K562 (cell line): ENCODE measurements around the gene USP11. TPM values are rescaled to one million over a fixed set of nuclear protein-coding genes. Genes with fewer than 3 reads are reported as not detected.

Experiments used
- ARID4B ChIP-seq: sonication (generic); formaldehyde crosslinking; IDR thresholded peaks from 2 replicates; pipeline ENCODE4 v1.8.0; 2022; ENCODE audit warnings: mild to moderate bottlenecking, missing genetic modification reagents
- CXXC5 ChIP-seq: fragments of 250-450 bp; sonication (Bioruptor Pico); IDR thresholded peaks from 2 replicates; pipeline ENCODE4 v1.8.0; 2022; ENCODE audit warnings: inconsistent platforms, mild to moderate bottlenecking, moderate library complexity
- HDAC2 ChIP-seq: fragments of 450-650 bp; IDR thresholded peaks from 2 replicates; pipeline ENCODE4 v1.6.1; 2016; ENCODE audit warnings: mild to moderate bottlenecking
- ILF3 ChIP-seq: fragments of 450-650 bp; IDR thresholded peaks from 2 replicates; pipeline ENCODE4 v1.6.1; 2018; ENCODE audit warnings: antibody characterized with exemption, mild to moderate bottlenecking, moderate library complexity, borderline replicate concordance
- MYC ChIP-seq, 2 experiments: fragments of 250-450 bp in 1 of 2; sonication (Bioruptor Pico) in 1 of 2; IDR thresholded peaks; 2 replicates each; pipeline versions ENCODE4 v1.5.1 to v1.6.1; 2012 to 2021; ENCODE audit warnings: low read depth in 2 of 2, borderline replicate concordance in 1 of 2, improper control_type of control experiment in 1 of 2, low read length in 1 of 2, mild to moderate bottlenecking in 1 of 2, moderate library complexity in 1 of 2
- NBN ChIP-seq: fragments of 450-650 bp; IDR thresholded peaks from 2 replicates; pipeline ENCODE4 v1.6.1; 2016; ENCODE audit warnings: low read depth, mild to moderate bottlenecking
- NUFIP1 ChIP-seq: fragments of 450-650 bp; IDR thresholded peaks from 2 replicates; pipeline ENCODE4 v1.6.1; 2018; ENCODE audit not compliant: partially characterized antibody
- PML ChIP-seq: IDR thresholded peaks from 2 replicates; pipeline ENCODE4 v1.6.1; 2012; ENCODE audit warnings: low read length, inconsistent platforms
- RBBP5 ChIP-seq: fragments of 200-600 bp; sonication (generic); IDR thresholded peaks from 2 replicates; pipeline ENCODE4 v1.6.1; 2012; ENCODE audit warnings: borderline replicate concordance, mild to moderate bottlenecking, low read length, control low read depth, inconsistent platforms; ENCODE audit not compliant: insufficient read depth, poor library complexity, severe bottlenecking
- RBM25 ChIP-seq: fragments of 200-400 bp; formaldehyde crosslinking; IDR thresholded peaks from 2 replicates; pipeline ENCODE4 v1.6.1; 2018; ENCODE audit warnings: low read length, low read depth, moderate library complexity; ENCODE audit not compliant: severe bottlenecking
- SIX5 ChIP-seq, 2 experiments: IDR thresholded peaks; 2 replicates each; pipeline ENCODE4 v1.6.1; 2011; ENCODE audit warnings: low read length in 2 of 2, borderline replicate concordance in 1 of 2, low read depth in 1 of 2, mild to moderate bottlenecking in 1 of 2, moderate library complexity in 1 of 2; ENCODE audit not compliant: insufficient read depth in 1 of 2
- TEAD1 ChIP-seq, 2 experiments: fragments of 450-650 bp in 1 of 2; sonication (generic) in 1 of 2; formaldehyde crosslinking; IDR thresholded peaks; 2 replicates each; pipeline versions ENCODE4 v1.4.0 to v1.8.0; 2020 to 2022; ENCODE audit warnings: mild to moderate bottlenecking in 2 of 2, missing genetic modification reagents in 1 of 2
- TEAD2 ChIP-seq: fragments of 450-650 bp; IDR thresholded peaks from 2 replicates; pipeline ENCODE4 v1.6.1; 2016; ENCODE audit warnings: missing genetic modification characterization, control low read depth, missing compliant biosample characterization
- TRIM24 ChIP-seq, 2 experiments: fragments of 450-650 bp; IDR thresholded peaks; 2 replicates each; pipeline ENCODE4 v1.6.1; 2016
- VEZF1 ChIP-seq: fragments of 200-800 bp; sonication (Bioruptor generic); IDR thresholded peaks from 2 replicates; pipeline ENCODE4 v1.6.1; 2017; ENCODE audit warnings: missing genetic modification characterization, missing compliant biosample characterization
- ZBTB49 ChIP-seq: sonication (generic); formaldehyde crosslinking; IDR thresholded peaks from 2 replicates; pipeline ENCODE4 v1.8.0; 2022; ENCODE audit warnings: missing genetic modification reagents, mild to moderate bottlenecking, borderline replicate concordance
- ZNF212 ChIP-seq: fragments of 450-650 bp; formaldehyde crosslinking; IDR thresholded peaks from 2 replicates; pipeline ENCODE4 v1.4.0; 2020; ENCODE audit warnings: mild to moderate bottlenecking
- polyA plus RNA-seq, 8 experiments: library from polyadenylated mRNA; depleted of rRNA in 4 of 8; stranded (reverse) in 5 of 8; unstranded in 3 of 8; fragments of >200 nt; fragmentation: Nextera tagmentation in 2 of 8; fragmentation: Illumina TruSeq in 1 of 8; extraction: Ambion mirVana in 2 of 8; extraction: Trizol in 1 of 8; gene quantifications; 2 replicates each; pipeline versions ENCODE4 v1.2.1 to v1.2.3, GENCODE V29; 2011 to 2014; ENCODE audit warnings: inconsistent platforms in 1 of 8, missing spikeins in 1 of 8
- total RNA-seq, 7 experiments: library from RNA; depleted of rRNA in 6 of 7; stranded (reverse); fragments of >200 nt in 6 of 7; fragmentation: Illumina TruSeq in 2 of 7; extraction: Trizol in 2 of 7; gene quantifications; 2 replicates each; pipeline versions ENCODE4 v1.2.1 to v1.2.3, GENCODE V29; 2011 to 2021; ENCODE audit warnings: low replicate concordance in 1 of 7

USP11 gene
- total and polyA plus RNA-seq, 9 of the 15 experiments (the other 6 are each of a cell fraction or from before 2014, with no cell fraction given), result 2.5 to 29.0 (median 11.7) TPM

GRCh38 chrX:47218280-47218919, 14.4 kb upstream of the USP11 start, which contains the start of gene CDK16 (continued):
- peak; percentile 37; the same call in 1 of the 2 replicates for TF ChIP-seq CXXC5
- TF ChIP-seq TEAD2 (tag), result no peak
- TF ChIP-seq SIX5 (IDR thresholded peaks at IDR 0.05; ENCODE audit: borderline replicate concordance in 1 of 2, insufficient read depth in 1 of 2, low read depth in 1 of 2, low read length in 2 of 2), result no peak; a peak in 1 of 4 replicates
- TF ChIP-seq MYC (IDR thresholded peaks at IDR 0.05; ENCODE audit: low read depth, low read length), result peak; percentile 30; the same call in 1 of the 2 replicates
- TF ChIP-seq MYC (CRISPR knock-in tag; IDR thresholded peaks at IDR 0.05; ENCODE audit: borderline replicate concordance, low read depth), result 0 out of 2 replicates have a peak, but pooled peaks have one; percentile 69
- peak in 1 of 2 experiments; percentile 69; a peak in 1 of 4 replicates for TF ChIP-seq TEAD1 (CRISPR knock-in tag; IDR thresholded peaks at IDR 0.05)
- no peak for TF ChIP-seq RBBP5
- 0 out of 2 replicates have a peak, but pooled peaks have one; percentile 50 for TF ChIP-seq NBN
- TF ChIP-seq PML, result peak; percentile 30; the same call in 1 of the 2 replicates
- TF ChIP-seq RBM25, result no peak
- 0 out of 2 replicates have a peak, but pooled peaks have one; percentile 49 for TF ChIP-seq ZBTB49 (CRISPR knock-in tag)
- TF ChIP-seq TRIM24 (IDR thresholded peaks at IDR 0.05), result peak in 1 of 2 experiments; percentile 65; a peak in 1 of 4 replicates
- peak; percentile 93 for TF ChIP-seq NUFIP1
- no peak; the same call in 1 of the 2 replicates for TF ChIP-seq VEZF1 (CRISPR knock-in tag)
- TF ChIP-seq ZNF212, result no peak
- no peak for TF ChIP-seq ILF3
- 0 out of 2 replicates have a peak, but pooled peaks have one; percentile 52 for TF ChIP-seq HDAC2
- peak; percentile 83 for TF ChIP-seq ARID4B (CRISPR knock-in tag)
